Measurements from ENCODE around the gene DOCK3.
"Not testable (repeated sequence)": the region's sequence is repeated elsewhere in the genome, so short reads cannot be mapped to it uniquely, and the experiment has no call there.

Gene DOCK3

DNA sequence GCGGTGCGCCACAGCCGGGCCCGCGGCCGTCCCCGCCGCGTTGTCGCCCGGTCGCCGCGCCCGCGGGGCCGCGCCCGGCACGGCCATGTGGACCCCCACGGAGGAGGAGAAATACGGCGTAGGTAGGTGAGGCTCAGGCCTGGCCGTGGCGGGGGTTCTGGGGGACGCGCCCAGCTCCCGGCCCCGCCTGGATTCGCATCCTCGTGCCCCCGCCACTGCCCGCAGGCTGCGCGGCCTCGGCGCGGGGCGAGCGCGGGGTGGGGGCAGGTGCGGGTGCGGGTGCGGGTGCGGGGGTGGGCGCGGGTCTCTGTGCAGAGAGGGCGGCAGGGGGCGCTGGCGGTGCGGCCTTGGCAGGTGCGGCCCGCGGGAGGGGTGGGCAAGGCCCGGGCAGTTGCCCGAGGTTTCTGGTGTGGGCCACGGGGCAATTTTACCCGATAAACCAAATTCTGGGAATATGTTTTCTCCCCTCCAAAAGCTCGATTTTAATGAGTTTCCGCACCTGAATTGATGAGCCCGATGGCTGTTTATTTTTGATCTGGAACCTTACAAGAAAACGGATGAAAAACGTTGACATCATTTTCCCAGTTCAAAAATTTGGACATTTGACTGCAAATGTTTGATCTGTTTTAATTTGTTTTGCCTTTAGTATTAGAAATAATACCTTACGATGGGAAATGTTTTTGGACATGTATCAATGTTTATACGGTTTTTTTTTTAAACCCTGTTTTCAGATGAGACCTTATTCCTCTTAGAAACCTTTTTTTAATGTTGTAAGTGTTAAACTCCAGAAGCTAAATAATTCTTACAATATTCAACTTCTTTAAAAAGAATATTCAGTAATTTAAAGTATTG, 678 bp downstream of the DOCK3 start:
- DNase-seq (ENCODE audit: low read depth, low spot score): peak; percentile 9

DNA sequence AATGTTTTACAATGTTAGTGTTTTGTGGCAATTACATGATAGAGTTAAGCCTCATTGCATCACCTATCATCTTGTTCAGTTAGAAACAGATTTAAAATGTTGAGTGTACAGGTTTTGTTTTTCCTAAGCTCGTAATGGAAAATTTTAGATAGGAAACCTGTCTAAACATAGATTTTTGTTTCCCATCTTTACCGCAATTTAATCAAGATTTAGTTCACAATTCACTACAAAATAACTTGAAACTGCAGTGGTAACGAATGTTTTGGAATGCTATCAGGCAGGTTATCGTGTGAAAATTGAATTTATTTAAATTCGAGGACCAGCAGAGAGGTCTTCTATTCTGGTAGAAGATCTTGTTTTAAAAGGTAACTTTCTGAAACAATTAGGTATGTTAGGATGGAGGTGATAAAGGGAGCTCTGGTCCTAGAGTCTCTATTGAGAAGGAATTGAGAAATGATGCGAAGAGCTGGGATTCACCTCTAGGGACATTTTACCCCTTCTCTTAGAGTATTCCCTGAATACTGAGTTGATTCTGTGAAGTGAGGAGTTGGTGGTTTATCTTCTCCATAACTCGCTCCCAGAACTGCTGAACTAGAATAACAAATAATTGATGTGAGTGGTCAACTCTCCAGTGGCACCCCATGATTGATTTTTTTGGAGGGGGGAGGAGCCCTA, 1.4 kb downstream of the DOCK3 start:
- no peak for DNase-seq (ENCODE audit: low read depth, low spot score)

DNA sequence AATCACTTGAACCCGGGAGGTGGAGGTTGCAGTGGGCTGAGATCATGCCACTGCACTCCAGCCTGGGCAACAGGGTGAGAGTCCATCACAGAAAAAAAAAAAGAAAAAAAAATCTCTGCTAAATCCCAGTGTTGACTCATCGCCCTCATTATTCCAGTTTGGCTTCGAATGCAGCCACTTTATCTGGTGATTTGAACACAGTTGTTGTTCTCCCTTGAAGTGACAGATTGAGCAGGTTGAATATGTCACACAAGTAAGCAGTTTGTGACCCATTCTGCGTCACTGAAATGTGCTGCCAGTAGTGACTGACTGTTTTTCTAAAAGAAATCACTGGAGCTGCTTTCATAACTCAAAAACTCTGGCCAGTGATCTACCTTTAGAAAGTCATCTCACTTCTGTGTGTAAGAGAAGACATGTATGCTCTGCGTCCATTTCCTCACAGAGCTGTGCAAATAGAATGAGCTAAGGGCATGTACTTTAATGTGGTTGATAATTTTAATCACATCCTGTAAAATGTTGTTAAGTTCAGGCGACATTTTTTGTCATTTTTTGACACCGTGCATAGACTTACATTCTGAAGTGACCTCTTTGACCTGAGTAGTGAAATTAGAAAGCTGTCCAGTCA, 12.5 kb downstream of the DOCK3 start:
- no peak for DNase-seq (ENCODE audit: low read depth, low spot score)

DNA sequence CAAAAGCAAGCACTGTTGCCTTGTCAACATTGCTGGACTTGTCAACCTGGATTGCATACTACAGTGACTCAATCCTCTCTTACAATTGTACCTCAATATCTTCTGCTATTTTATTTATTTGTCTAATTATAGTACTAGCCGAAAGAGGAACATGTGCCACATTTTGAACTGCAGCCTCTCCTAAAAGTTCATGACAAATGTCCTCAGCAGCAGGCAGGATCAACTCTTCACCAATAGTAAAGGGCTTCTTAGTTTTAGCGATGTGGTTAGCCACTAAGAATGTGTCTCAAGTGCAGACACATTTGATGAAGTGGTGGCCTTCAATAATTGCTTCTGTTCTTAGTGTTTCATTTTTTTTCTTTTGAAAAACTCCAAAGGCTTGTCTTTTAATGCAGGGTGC, 13.2 kb downstream of the DOCK3 start:
- DNase-seq (ENCODE audit: low read depth, low spot score): no peak

DNA sequence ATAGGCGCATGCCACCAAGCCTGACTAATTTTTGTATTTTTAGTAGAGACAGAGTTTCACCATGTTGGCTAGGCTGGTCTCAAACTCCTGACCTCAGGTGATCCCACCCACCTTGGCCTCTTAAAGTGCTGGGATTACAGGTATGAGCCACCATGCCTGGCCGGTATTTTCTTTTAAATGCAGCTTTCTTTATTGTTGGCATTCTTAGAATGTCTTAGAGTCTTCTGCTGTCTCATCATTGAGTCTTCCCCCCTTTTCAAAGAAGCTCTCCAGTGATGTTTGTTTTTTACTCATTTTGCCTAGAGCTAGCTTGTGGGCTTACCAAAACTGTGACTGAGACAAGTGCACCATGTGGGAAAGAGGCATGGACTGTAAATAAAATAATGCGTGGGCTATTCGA, 13.9 kb downstream of the DOCK3 start:
- not testable (repeated sequence) for DNase-seq (ENCODE audit: low read depth, low spot score)

DNA sequence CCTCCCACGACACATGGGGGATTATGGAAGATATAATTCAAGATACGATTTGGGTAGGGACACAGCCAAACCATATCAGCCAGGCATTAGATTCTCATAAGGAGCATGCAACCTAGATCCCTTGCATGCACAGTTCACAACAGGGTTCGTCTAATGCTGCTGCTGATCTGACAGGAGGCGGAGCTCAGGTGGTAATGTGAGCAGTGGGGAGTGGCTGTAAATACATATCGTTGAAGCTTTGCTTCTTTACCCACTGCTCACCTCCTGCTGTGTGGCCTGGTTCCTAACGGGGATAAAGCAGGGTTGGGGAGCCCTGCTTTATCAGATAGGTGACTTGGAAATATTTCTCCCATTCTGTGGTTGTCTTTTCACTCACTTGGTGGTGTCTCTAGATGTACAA, 14.8 kb downstream of the DOCK3 start:
- no peak for DNase-seq (ENCODE audit: low read depth, low spot score)

DNA sequence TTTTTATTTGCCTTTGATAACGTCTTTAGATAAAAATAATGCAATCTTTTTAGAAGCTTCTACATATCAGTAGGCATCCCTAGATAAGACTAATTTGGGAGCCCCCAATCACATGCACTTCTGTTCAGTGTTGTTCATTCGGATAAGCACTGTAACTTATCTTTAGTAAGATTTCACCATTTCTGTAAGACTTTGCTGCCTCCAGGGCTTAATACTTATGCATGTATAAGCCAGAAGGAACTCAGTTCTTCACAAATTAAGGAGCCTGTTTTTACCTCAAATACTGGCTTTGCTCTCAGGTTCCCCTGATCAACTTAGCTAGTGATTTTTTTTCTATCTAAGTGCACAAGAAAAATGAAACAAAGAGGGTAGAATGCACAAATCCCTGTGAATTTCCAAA, 20.3 kb downstream of the DOCK3 start:
- DNase-seq (ENCODE audit: low read depth, low spot score): no peak

DNA sequence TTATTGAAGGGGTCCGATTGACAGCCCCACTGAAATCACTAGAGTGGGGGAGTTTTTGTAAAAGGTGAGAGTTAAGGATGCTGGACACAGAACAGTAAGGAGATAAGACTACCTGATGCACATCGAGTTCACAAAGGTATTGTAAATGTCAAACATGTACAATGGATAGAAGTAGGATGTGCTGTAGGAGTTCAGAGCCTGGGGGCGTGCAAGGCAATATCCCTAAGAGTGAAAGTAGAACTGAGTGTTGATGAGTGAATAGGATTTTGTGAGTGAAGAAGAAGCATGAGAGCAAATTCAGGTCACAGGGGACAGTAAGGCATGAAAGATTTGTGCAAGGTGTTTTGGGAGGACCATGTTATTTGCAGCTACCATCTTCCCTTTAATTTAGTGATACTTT, 21.5 kb downstream of the DOCK3 start:
- no peak for DNase-seq (ENCODE audit: low read depth, low spot score)

DNA sequence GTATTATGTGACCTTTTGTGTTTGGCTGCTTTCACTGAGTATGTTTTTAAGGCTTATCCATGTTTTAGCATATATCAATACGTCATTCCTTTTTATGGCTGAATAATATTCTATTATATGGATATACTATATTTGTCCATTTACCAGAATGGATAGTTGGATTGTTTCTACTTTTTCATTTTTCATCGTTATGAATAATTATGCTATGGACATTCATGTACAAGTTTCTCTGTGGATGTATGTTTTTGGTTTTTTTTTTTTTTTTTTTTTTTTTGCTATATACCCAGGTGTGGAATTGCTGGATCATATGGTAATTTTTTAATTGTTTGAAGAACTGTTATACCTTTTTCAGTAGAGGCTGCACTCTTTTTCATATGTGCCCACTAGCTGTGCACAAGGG, 23.5 kb downstream of the DOCK3 start:
- DNase-seq (ENCODE audit: low read depth, low spot score): no peak

DNA sequence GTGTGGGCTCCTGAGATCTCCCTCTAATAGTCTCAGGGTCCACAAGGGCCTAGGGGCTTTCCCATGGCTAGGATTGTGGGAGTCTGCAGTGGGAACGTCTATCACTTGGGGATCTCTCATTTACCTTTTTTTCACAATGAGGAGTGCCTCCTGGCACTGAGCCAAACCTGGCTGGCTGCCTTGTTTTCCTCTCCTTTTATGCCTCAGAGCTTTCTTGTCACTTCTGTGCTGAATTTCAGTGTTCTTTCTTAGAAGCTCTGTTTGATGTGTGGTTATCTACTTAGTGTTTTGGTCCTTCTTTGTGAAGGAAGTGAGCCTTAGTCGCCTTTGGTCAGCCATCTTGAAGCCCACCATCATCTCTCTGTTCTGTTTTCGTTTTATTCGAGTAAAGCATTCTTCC, 33.9 kb downstream of the DOCK3 start:
- DNase-seq (ENCODE audit: low read depth, low spot score): no peak

DNA sequence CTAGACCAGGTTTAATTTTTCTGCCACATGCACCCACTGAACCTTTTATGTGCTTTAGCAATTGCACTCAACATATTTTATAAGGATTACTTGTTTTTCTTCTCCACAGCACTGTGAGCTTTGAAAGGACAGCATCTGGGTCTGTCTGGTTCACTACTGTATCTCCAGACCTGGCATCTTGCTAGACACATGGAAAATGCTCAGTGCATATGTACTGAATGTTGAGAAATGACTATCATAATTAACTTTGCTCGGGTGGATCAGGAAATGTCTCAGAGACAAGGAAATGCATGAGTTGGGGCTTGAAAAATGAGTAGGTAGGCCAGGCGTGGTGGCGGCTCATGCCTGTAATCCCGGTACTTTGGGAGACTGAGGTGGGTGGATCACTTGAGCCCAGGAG, 40.2 kb downstream of the DOCK3 start:
- no peak for DNase-seq (ENCODE audit: low read depth, low spot score)

DNA sequence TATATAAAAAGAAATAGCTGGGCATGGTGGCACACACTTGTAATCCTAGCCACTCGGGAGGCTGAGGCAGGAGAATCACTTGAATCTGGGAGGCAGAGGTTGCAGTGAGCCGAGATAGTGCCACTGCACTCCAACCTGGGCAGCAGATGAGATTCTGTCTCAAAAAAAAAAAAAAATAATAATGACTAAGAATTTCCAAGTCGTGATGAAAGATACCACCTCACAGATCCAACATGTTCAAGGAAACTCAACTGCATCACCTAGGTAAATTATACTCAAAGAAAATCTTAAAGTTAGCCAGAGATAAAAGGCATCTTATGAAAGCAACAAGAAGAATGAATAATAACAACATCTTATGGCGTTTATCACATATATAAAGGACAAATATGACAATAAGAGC, 50.1 kb downstream of the DOCK3 start:
- DNase-seq (ENCODE audit: low read depth, low spot score): no peak

DNA sequence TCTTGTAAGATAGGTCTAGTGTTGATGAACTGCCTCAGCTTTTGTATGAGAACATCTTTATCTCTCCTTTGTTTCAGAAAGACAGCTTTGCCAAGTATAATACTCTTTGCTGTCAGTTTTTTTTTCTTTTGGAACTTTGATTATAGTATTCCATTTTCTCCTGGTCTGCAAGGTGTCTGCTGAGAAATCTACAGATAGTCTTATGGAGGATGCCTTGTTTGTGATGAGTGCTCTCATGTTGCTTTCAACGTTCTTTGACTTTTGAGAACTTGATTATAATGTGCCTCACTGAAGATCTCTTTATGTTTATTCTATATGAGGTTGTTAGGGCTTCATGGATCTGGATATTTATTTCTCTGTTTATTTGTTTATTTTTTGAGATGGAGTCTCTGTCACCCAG, 60.3 kb downstream of the DOCK3 start:
- DNase-seq (ENCODE audit: low read depth, low spot score): no peak

DNA sequence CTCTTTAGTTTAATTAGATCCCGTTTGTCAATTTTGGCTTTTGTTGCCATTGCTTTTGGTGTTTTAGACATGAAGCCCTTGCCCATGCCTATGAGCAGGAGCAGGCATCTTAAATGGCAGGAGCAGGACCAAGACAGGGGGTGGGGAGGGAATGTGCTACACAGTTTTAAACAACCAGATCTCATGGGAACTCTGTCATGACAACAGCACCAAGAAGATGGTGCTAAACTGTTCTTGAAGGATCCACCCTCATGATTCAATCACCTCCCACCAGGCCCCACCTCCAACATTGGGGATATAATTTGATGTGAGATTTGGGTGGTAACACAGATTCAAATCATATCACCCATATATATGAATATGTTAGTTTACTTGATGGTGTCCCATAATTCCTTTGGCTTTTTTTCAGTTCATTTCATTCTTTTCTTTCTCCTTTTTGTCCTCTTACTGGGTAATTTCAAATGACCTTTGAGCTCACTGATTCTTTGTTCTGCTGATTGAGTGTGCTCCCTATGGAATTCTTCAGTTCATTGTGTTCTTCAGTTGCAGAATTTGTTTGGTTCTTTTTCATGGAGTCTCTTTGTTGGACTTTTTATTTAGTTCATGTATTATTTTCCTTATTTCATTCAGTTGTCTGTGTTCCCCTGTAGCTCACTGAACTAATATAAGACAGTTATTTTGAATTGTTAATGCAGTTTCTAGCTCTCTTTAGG, 62.6 kb downstream of the DOCK3 start:
- DNase-seq (ENCODE audit: low read depth, low spot score): no peak

DNA sequence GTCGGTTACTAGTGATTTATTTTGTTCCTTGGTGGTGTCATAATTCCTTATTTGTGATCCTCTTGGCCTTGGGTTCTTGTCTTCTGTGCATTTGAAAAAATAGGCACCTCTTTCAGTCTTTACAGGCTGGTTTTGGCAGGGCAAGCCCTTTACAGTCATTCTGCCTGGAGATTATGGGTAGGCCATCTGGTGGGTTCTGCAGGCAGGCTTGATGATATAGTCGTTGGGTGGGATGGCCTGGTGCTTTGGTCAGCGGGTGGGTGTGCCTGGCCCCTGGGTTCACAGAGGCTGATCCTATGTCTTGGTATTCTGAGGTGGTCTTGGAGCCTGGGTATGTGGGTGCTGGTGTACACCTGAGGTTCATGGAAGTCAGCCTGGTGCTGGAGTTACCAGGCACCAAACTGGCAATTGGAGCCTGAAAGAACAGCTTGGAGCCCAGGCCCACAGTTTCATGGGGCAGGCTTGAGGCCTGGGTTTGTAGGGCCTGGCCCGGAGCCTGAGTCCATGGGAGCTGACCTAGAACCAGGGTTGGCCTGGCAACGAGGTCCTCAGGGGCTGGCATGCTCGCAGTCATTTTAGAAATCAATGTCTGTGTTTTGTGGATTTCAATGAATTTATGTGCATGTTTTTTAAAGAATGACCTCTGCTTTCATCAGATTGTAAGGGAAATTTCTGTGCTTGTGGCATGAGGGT, 63.3 kb downstream of the DOCK3 start:
- DNase-seq (ENCODE audit: low read depth, low spot score): no peak

DNA sequence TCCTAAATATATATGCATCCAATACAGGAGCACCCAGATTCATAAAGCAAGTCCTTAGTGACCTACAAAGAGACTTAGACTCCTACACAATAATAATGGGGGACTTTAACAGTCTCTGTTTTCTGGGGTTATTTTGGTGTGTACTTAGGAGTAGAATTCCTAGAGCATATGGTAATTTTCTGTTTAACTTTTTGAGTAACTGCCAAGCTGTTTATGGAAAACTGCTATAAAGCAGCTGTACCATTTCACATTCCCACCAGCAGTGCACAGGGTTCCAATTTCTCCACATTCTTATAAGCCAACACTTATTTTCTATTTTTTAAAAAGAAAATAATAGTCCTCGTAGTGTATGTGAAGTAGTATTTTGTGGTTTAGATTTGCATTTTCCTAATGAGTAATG, 68.9 kb downstream of the DOCK3 start:
- DNase-seq (ENCODE audit: low read depth, low spot score): no peak

DNA sequence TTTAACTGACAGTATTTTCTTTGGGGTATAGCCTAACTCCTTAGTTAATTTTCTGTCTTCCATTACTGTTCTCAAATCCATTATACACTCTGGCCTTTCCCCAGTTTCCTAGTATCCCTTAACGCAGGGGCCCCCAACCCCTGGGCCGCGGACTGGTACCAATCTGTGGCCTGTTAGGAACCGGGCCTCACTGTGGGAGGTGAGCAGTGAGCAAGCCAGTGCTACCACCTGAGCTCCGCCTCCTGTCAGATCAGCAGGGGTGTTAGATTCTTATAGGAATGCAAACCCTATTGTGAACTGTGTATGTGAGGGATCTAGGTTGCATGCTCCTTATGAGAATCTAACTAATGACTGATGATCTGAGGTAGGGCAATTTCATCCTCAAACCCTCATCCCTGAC, 75.1 kb downstream of the DOCK3 start:
- DNase-seq (ENCODE audit: low read depth, low spot score): no peak

DNA sequence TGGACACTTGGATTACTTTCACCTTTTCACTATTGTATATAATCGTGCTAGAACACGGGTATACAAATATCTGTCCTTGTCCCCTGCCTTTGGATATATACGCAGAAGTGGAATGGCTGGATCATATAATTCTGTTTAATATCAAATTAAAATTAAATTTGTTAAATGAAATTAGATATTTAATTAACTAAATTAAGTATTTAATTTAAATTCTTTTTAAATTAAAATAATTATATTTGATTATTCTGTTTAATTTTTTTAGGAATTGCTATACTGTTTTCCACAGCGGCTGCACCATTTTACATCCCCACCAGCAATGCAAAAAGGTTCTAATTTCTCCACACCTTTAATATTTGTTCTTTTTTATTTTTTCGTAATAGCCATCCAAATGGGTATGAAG, 84.3 kb downstream of the DOCK3 start:
- no peak for DNase-seq (ENCODE audit: low read depth, low spot score)

DNA sequence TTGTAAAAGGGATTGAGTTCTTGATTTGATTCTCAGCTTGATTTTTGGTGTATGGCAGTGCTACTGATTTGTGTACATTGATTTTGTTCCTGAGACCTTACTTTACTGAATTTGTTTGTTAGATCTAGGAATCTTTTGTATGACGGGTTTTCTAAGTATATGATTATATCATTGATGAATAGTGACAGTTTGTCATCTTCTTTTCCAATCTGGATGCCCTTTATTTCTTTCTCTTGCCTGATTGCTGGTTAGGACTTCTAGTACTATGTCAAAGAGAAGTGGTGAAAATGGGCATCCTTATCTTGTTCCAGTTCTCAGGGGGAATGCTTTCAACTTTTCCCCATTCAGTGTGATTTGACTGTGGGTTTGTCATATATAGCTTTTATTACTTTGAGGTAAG, 103.0 kb downstream of the DOCK3 start:
- no peak for DNase-seq (ENCODE audit: low read depth, low spot score)

DNA sequence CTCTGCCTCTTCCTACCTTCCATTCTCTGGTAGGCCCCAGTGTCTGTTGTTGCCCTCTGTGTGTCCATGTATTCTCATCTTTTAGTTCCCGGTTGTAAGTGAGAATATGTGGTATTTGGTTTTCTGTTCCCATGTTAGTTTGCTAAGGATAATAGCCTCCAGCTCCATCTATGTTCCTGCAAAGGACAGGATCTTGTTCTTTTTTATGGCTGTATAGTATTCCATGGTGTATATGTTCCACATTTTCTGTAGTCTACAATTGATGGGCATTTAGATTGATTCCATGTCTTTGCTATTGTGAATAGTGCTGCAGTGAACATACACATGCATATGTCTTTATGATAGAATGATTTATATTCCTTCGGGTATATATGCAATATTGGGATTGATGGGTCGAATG, 107.0 kb downstream of the DOCK3 start:
- not testable (repeated sequence) for DNase-seq (ENCODE audit: low read depth, low spot score)

DNA sequence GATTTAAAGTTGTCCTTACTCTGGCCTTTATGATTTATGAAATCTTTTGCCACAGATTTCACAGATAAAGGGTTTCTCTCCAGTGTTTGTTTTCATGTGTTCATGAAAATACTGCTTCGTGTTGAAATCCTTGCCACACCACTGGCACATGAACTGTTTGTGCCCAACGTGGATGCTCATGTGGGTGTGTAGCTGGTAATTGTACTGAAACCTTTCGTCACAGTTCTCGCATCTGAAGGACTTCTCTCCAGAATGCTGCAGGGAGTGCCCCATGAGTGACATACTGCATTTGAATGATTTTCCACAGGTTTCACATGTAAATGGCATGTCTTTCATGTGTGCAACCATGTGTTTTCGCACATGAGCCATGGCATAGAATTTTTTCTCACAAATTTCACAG, 111.9 kb downstream of the DOCK3 start:
- DNase-seq (ENCODE audit: low read depth, low spot score): no peak

DNA sequence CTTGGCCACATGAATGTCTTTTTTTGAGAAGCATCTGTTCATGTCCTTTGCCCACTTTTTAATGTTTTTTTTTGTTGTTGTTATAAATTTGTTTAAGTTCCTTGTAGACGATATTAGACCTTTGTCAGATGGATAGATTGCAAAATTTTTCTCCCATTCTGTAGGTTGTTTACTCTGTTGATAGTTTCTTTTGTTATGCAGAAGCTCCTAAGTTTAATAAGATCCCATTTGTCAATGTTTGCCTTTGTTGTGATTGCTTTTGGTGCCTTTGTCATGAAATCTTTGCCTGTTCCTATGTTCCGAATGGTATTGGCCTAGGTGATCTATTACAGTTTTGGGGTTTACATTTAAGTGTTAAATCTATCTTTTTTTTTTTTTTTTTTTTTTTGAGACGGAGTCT, 116.2 kb downstream of the DOCK3 start:
- DNase-seq (ENCODE audit: low read depth, low spot score): not testable (repeated sequence)
